K562 (cell line): ENCODE measurements around the gene METTL21C. TPM values are rescaled to one million over a fixed set of nuclear protein-coding genes. Genes with fewer than 3 reads are reported as not detected.

Source experiments
- ATAC-seq: fragments of 200-7000 bp; cut with Tn5 transposase; 3 replicates; pipeline ENCODE4 v1.9.1; 2020; ENCODE audit warnings: moderate library complexity
- BruUV-seq: library from RNA; stranded (reverse); fragments of 400-500 nt; replicated peaks from 2 replicates; lab custom pipeline; 2021; lab: Mats Ljungman, UMichigan
- CTCF ChIA-PET: fragments of 300-600 bp; formaldehyde crosslinking; extraction: SDS; loops from one replicate; lab custom pipeline; 2021; ENCODE audit warnings: low intra/inter-chr PET ratio; lab: Yijun Ruan, JAX
- POLR2A ChIA-PET: fragments of 300-600, 350-650 bp; sonication (Branson Sonifier 250); formaldehyde crosslinking; extraction: SDS; loops from one replicate; lab custom pipeline; 2021; ENCODE audit warnings: antibody characterized with exemption, inconsistent platforms; lab: Yijun Ruan, JAX
- DNase-seq, 4 experiments: peaks; one replicate each; pipeline versions ENCODE4 v3.0.0 to v3.0.0-alpha.2; 2011 to 2018; ENCODE audit warnings: low spot score in 3 of 4, mixed read lengths in 3 of 4; ENCODE audit errors: extremely low read depth in 1 of 4
- FAIRE-seq: peaks from 2 replicates; lab custom pipeline; 2011; peaks lifted over from hg19 to GRCh38; lab: Jason Lieb, UNC
- H2AFZ ChIP-seq: 2 replicates; pipeline ENCODE4 v1.6.0; 2011; ENCODE audit warnings: low read depth, low read length, control low read depth, inconsistent platforms
- H3K27ac ChIP-seq: fragments of 200-600 bp; 3 replicates; pipeline ENCODE4 v1.8.0; 2011; ENCODE audit warnings: low read depth, mild to moderate bottlenecking, control low read depth, inconsistent platforms, low read length, moderate library complexity, mixed read lengths; ENCODE audit errors: extremely low read depth
- H3K27me3 ChIP-seq, 2 experiments: fragments of 300-600 bp in 1 of 2; 2 replicates in 1 of 2; 3 replicates in 1 of 2; pipeline versions ENCODE4 v1.6.0 to v1.8.0; 2011; ENCODE audit warnings: inconsistent platforms in 2 of 2, low read length in 2 of 2, mild to moderate bottlenecking in 1 of 2, mixed read lengths in 1 of 2, moderate library complexity in 1 of 2; ENCODE audit not compliant: control insufficient read depth in 2 of 2, insufficient read depth in 2 of 2
- H3K36me3 ChIP-seq: fragments of 300-600 bp; 3 replicates; pipeline ENCODE4 v1.8.0; 2011; ENCODE audit warnings: mild to moderate bottlenecking, low read length, inconsistent platforms; ENCODE audit not compliant: control insufficient read depth, insufficient read depth
- H3K4me1 ChIP-seq, 2 experiments: fragments of 200-600 bp in 1 of 2; replicated peaks in 1 of 2; 2 replicates in 1 of 2; 3 replicates in 1 of 2; pipeline versions ENCODE4 v1.5.1 to v1.8.0; 2011; ENCODE audit warnings: inconsistent platforms in 2 of 2, low read length in 2 of 2, mild to moderate bottlenecking in 1 of 2, mixed read lengths in 1 of 2, moderate library complexity in 1 of 2; ENCODE audit not compliant: control insufficient read depth in 2 of 2, insufficient read depth in 2 of 2
- H3K4me2 ChIP-seq: 2 replicates; pipeline ENCODE4 v1.6.1; 2011; ENCODE audit warnings: low read length, control low read depth, inconsistent platforms, mixed read lengths; ENCODE audit not compliant: insufficient read depth
- H3K4me3 ChIP-seq: fragments of 200-600 bp; sonication (generic), shearing (Covaris generic); 2 replicates; pipeline ENCODE4 v1.5.1; 2016; ENCODE audit warnings: control low read depth, inconsistent platforms
- H3K79me2 ChIP-seq: fragments of 200-600 bp; 3 replicates; pipeline ENCODE4 v1.8.0; 2011; ENCODE audit warnings: low read length, inconsistent platforms; ENCODE audit not compliant: control insufficient read depth, insufficient read depth
- H3K9ac ChIP-seq, 2 experiments: 2 replicates each; pipeline versions ENCODE4 v1.6.0 to v1.6.1; 2011; ENCODE audit warnings: low read depth in 2 of 2, low read length in 2 of 2, control low read depth in 1 of 2, inconsistent platforms in 1 of 2, mild to moderate bottlenecking in 1 of 2, mixed read lengths in 1 of 2; ENCODE audit not compliant: insufficient read depth in 1 of 2
- H3K9me1 ChIP-seq: one replicate; pipeline ENCODE4 v1.6.0; 2011; ENCODE audit warnings: inconsistent platforms, mild to moderate bottlenecking, low read length, moderate library complexity; ENCODE audit not compliant: control insufficient read depth, insufficient read depth
- H3K9me3 ChIP-seq: replicated peaks from 2 replicates; pipeline ENCODE4 v1.5.1; 2011; ENCODE audit warnings: low read depth, low read length, inconsistent platforms; ENCODE audit not compliant: control insufficient read depth, insufficient read depth
- H4K20me1 ChIP-seq: replicated peaks from 2 replicates; pipeline ENCODE4 v1.6.1; 2011; ENCODE audit warnings: low read length, inconsistent platforms, mixed read lengths; ENCODE audit not compliant: control insufficient read depth, insufficient read depth
- NFIX ChIP-seq: fragments of 250-450 bp; sonication (Bioruptor Pico); IDR thresholded peaks from 2 replicates; pipeline ENCODE4 v1.4.0; 2020; ENCODE audit warnings: low read depth, mild to moderate bottlenecking, moderate library complexity
- WHSC1 ChIP-seq: IDR thresholded peaks from one replicate; pipeline ENCODE4 v1.6.1; 2012; ENCODE audit warnings: low read length, control low read depth, inconsistent platforms
- WGBS: fragments of 100-300 bp; shearing (Covaris generic); methylation state at CpG from one replicate; pipeline ENCODE4 v1.1.6; 2016; ENCODE audit warnings: low coverage, mixed read lengths; ENCODE audit not compliant: insufficient coverage; ENCODE audit errors: missing lambda C conversion rate; 5-methylcytosine and 5-hydroxymethylcytosine counted together
- in situ Hi-C: fragments of 300-500 bp; cut with MboI; formaldehyde crosslinking; loops from 4 replicates; pipeline ENCODE4 v1.15.0; 2018; ENCODE audit warnings: inconsistent platforms, mixed read lengths
- intact Hi-C: fragments of 100-400 bp; cut with micrococcal nuclease; formaldehyde crosslinking; loops from 2 replicates; pipeline ENCODE4 v1.14.2; 2022
- polyA plus RNA-seq, 8 experiments: library from polyadenylated mRNA; depleted of rRNA in 4 of 8; stranded (reverse) in 5 of 8; unstranded in 3 of 8; fragments of >200 nt; fragmentation: Nextera tagmentation in 2 of 8; fragmentation: Illumina TruSeq in 1 of 8; extraction: Ambion mirVana in 2 of 8; extraction: Trizol in 1 of 8; gene quantifications; 2 replicates each; pipeline versions ENCODE4 v1.2.1 to v1.2.3, GENCODE V29; 2011 to 2014; ENCODE audit warnings: inconsistent platforms in 1 of 8, missing spikeins in 1 of 8
- total RNA-seq, 7 experiments: library from RNA; depleted of rRNA in 6 of 7; stranded (reverse); fragments of >200 nt in 6 of 7; fragmentation: Illumina TruSeq in 2 of 7; extraction: Trizol in 2 of 7; gene quantifications; 2 replicates each; pipeline versions ENCODE4 v1.2.1 to v1.2.3, GENCODE V29; 2011 to 2021; ENCODE audit warnings: low replicate concordance in 1 of 7
- TF ChIP-seq, protein P1 (sequence below): fragments of 250-450 bp; sonication (Bioruptor Pico); IDR thresholded peaks from 2 replicates; pipeline ENCODE4 v1.8.0; 2022; ENCODE audit warnings: inconsistent platforms, mild to moderate bottlenecking, moderate library complexity, borderline replicate concordance
- TF ChIP-seq, protein P2 (sequence below): fragments of 450-650 bp; IDR thresholded peaks from 2 replicates; pipeline ENCODE4 v1.6.1; 2017; ENCODE audit warnings: antibody characterized with exemption

Gene METTL21C
- total and polyA plus RNA-seq, 9 of the 15 experiments (the other 6 are each of a cell fraction or from before 2014, with no cell fraction given), result not detected

GRCh38 chr13:102678339-102679107 is 16.3 kb downstream of the METTL21C start:
- ChIA-PET CTCF (no interaction called here), POLR2A (no interaction called here)
- no TSS peak for BruUV-seq
- Histone ChIP-seq H4K20me1 (no peaks in the 10 kb centered on the region), H3K4me2 (no peak overlapping the region), H3K27me3 (no peaks in the 10 kb centered on the region), H3K79me2 (no peaks in the 10 kb centered on the region), H3K4me3 (no peak overlapping the region), H2AFZ (no peak overlapping the region), H3K9me1 (no peaks in the 10 kb centered on the region), H3K4me1 (no peaks in the 10 kb centered on the region), H3K27ac (no peak overlapping the region), H3K9me3 (no peaks in the 10 kb centered on the region), H3K9ac (no peak overlapping the region), H3K36me3 (peaks cover 59% of the 10 kb centered on the region)
- WGBS, result 91% methylated on average over 5 of the region's 5 CpGs
- intact Hi-C loops, result no loop called here
- no peak for DNase-seq
- FAIRE-seq, result no peak
- TF ChIP-seq, protein P1, sequence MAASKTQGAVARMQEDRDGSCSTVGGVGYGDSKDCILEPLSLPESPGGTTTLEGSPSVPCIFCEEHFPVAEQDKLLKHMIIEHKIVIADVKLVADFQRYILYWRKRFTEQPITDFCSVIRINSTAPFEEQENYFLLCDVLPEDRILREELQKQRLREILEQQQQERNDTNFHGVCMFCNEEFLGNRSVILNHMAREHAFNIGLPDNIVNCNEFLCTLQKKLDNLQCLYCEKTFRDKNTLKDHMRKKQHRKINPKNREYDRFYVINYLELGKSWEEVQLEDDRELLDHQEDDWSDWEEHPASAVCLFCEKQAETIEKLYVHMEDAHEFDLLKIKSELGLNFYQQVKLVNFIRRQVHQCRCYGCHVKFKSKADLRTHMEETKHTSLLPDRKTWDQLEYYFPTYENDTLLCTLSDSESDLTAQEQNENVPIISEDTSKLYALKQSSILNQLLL (CRISPR knock-in tag), result peak; percentile 87; the same call in 1 of the 2 replicates
- TF ChIP-seq WHSC1 (no peak), NFIX (peak; percentile 38; the same call in 1 of the 2 replicates)
- TF ChIP-seq, protein P2, sequence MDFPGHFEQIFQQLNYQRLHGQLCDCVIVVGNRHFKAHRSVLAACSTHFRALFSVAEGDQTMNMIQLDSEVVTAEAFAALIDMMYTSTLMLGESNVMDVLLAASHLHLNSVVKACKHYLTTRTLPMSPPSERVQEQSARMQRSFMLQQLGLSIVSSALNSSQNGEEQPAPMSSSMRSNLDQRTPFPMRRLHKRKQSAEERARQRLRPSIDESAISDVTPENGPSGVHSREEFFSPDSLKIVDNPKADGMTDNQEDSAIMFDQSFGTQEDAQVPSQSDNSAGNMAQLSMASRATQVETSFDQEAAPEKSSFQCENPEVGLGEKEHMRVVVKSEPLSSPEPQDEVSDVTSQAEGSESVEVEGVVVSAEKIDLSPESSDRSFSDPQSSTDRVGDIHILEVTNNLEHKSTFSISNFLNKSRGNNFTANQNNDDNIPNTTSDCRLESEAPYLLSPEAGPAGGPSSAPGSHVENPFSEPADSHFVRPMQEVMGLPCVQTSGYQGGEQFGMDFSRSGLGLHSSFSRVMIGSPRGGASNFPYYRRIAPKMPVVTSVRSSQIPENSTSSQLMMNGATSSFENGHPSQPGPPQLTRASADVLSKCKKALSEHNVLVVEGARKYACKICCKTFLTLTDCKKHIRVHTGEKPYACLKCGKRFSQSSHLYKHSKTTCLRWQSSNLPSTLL, result no peak
- no peak for ATAC-seq
- in situ Hi-C loops, result no loop called here
